ENCODE data around the gene TUBB6.

Gene TUBB6

DNA sequence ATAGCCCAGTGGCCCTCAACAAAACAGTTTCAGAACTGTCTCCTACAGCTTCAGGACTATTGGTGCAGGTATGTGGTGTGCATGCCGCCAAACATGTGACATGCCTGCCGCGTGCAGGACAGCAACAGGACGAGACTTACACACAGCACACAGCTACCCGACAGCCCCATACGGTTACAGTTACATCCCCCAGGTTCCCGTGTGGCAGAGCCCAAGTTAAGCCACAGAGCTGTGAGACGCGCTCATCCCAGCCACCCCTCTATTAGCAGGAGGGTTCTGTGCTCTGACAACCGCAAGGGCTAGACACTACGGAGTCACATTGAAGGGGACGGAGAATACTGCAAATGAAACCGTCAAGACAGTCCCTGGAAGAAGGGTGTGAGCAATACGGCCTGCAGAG, 16.4 kb upstream of the TUBB6 start:
- DNase-seq, result no peak

DNA sequence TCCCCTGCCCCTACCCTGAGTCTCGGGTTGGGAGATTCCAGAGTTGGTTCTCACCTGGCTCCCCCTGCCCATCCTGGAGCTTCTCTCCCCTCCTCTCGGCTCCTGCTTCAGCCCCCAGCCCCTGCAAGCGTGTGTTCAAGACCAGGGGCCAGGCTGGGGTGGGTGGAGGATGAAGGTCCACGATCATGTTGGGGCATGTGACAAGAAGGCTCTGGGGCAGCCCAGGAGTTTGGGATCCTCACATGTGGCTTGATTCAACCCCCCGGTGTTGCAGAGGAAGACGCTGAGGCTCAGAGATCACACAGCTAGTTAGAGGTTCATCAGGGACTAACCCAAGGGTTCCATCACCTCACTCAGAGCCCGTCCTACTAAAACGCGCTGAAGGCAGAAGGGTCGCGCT, 14.2 kb upstream of the TUBB6 start:
- DNase-seq, result no peak

DNA sequence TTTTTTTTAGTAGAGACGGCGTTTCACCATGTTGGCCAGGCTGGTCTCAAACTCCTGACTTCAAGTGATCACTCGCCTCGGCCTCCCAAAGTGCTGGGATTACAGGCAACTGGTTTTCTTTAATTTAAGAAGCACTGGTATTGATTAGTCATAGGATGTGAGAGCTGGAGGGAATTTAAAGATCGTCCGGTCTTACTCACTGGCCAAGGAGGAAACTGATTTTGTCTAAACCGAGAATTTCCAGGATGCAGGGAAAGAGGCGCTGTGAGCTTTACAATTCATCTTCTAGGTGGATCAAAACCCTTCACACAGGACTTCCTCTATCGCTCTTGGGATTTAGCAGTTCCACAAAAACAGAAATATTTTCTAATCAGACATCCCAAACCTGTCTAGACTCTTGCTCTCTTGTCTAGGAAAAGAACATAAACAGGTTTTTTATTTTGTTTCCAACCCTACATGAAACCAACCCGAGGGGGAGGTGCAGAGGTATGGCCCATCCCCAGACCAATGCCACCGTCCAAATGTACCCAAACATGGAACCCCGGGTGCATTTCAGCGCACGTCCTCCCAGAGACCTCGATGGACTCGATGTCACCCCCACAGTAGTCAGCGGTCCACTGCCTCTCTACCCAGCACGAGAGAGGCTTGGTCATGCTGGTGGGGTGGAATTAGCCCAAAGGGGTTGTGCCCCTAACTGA, 12.5 kb upstream of the TUBB6 start:
- DNase-seq, result no peak

DNA sequence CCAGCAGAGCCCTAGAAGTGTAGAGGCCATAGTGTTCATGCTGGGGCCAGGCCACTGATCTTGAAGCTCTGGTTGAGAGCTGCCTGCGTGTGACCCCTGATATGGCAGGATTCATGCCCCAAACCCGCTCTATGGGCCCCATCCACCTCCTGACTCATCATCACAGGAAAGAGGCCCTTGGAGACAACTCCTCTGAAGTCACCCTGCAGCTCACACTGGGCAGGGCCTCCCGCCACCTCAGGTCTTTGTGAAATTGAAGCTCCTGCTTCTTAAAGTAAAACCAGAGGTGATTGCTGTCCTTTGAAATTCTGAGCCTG, 12.0 kb upstream of the TUBB6 start:
- DNase-seq, result no peak

DNA sequence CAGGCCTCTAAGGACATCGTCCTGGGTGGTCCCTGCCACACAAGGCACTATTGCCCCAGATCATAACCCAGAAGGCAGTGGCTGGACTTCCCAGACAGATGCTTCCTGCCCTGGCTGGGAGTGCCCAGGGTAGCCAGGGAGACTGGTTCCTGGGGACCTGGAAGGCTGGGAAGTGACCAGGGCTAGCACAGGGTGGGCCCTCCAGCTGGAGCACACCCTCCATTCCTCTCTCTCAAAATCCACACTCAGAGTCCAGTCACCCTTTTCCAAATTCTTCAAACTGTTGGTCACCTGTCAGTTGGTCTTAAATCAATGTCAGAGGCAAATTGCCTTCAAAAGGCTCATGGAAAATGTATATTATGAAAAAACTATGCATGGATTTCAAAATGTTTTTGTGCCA, 11.6 kb upstream of the TUBB6 start:
- DNase-seq, result no peak

DNA sequence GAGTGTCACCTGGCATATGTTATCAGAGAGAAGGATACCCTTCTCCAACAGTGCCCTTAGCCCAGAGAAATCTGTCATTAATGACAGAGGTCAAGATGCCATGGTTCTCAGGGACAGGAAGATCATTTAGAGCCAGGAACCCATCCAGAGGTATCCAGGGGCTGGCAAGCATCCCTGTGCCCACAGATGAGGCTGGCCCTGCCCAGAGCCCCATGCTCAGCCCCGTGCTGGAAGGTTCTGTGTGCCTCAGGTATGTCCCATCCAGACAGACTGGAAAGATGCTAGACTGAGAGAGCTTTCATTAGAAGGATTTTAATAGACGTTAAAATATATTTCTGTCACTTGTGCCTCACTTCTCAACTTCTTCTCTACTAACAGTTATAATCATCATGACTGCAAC, 8.2 kb upstream of the TUBB6 start:
- DNase-seq, result no peak

DNA sequence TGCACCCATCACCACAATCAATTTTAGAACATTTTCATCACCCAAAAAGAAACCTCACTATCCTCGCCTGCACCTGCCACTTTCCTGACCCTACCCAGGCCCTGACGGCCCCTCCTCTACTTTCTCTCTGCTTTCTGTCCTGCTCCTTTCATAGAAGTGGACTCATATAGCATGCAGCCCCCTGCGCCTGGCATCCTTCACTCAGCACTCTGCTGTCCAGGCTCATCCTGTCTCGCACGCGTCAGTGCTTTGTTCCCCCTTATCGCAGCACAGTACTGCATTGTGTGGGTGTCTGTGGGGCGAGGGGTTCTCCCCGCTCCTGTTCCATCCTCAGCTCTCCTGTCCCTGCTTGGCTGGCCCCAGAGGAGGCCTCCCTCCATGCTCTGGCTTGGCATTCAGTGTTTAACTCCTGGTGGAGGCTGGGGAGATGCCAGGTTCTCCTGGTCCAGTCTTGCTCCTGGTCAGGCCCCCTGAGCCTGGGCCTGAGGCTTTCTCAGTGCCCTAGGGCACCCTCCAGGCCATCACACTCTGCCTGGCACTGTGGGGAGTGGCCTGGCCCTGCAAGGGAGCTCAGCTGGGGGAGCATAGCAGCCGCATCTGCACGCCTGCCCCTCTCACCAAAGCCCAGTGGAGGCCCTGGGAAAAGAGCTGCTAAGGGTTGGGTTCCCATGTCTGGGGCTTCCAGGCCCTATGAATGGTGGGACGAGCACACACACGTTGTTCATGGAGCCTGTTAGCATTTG, 6.6 kb upstream of the TUBB6 start:
- no peak for DNase-seq

DNA sequence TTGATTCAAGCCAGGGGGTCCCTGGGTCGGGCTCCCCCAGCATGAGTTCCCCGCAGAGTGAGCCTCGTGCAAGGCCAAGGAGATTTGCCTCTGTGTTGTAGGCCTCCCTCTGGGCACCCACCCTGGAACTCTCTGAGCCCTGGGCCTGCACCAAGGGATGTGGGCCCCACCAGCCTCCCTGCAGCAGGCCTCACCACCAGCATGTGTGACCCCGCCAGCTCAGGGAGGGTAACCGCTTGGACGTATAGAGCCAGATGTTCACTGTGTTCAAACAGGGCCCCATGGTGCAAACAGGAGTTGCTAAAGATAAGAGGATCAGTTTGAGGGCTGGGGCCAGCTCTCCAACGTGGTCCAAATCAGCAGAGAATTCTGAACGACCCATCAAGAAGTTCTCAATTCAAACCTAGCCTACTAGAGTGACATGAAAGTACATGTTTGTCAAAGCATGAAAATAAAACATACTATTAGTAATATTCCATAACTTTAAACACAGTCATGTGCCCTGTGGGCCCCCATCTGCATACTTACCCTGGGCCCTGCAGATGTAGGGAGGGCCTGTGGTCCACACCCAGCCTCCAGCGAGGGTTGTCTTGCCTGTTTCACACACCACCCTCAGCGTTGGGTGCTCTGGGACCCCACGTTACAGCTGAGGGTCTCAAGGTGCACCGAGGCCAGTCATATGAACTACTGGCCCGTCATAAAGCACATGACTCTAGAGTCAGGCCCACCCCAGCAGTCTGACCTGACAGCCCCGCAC, 5.5 kb upstream of the TUBB6 start:
- no peak for DNase-seq

DNA sequence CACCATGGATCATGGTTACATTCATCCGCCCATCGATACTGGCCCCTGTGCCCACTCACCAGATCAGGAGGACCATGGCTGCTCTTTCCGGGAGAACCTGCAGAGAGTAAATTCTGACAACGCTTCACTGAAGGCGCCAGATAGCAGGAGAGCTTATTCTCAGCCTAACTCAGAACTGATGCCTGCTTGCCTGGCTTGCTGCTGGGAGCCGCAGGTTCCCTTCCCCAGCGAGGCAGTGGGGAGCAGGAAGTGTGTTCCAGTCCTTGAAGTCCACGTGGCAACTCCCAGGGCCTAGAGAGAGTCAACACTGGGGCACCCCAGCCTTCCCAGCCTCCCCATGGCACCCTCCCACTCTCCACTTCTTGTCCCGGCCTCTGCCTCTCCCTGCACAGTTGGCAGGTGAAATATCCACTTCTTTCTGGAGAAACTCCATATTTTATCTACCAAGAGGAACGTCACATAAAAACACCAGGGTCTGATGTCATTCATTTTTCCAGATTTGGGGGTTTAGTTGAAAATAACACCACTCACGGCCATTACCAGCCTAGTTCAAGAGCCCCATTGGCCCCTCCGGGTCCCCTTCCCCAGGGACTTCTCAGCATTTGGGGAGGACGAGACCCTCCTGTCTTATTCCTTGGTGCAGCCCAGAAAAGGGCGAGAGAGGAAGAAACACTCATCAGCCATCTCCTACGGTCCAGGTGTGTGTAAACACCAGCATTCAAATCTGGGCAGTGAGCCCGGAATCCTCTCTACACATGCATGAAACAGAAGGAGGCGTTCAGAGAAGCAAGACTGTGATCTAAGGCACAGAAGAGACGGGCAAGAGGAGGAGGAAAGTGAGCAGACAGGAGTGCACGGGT, 3.5 kb upstream of the TUBB6 start:
- DNase-seq, result no peak

DNA sequence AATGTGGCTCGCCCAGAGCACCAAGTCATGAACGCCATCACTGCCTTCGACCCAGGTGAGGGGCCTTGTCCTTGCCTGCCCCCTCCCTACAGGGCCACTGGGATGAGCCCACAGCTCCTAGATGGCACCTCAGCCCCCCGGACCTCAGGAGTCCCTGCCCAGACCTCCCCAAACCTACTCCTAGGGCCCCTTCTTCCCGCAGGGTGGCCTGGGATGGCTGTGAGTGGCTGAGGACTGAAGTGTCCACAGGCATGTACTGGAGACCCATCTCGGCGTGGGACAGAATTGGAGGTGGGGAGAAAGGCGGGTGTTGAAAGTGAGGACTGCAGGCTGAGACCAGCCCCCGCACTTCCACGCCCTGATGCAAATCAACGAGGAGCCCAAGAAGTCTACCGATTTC, 2.8 kb upstream of the TUBB6 start:
- no peak for DNase-seq

DNA sequence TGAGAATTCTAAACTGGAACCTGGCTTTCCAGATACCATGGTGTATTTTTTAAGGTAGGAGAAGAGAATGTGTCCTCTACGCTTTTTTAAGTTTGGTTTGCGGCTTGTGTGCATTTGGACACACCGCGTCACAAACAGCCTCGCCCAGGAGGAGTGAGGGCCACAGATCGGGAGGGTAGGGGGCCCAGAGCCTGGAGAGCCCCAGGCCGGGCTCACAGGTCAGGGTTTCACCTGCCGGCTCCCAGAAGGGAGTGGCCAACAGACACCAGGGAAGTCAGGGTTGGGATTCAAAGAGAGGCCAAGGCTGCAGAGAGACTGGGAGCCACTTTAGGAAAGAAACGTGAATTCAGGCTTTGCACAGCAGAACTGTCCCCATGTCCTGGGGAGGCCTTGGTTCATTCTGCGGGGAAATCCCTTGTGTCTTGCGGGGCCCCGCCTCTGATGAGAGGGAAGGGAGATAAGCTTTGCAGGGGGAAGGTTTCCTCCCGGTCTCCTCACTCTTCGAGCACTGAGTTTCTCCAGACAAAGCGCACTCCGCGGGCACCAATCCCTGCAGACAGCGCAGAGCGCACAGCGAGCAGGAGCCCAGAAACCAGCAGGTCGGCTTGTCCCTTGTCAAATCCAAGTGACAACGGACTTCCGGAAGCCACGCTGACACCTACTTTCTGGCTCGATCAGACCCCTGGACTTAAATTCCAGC, 2.0 kb upstream of the TUBB6 start:
- no peak for DNase-seq

DNA sequence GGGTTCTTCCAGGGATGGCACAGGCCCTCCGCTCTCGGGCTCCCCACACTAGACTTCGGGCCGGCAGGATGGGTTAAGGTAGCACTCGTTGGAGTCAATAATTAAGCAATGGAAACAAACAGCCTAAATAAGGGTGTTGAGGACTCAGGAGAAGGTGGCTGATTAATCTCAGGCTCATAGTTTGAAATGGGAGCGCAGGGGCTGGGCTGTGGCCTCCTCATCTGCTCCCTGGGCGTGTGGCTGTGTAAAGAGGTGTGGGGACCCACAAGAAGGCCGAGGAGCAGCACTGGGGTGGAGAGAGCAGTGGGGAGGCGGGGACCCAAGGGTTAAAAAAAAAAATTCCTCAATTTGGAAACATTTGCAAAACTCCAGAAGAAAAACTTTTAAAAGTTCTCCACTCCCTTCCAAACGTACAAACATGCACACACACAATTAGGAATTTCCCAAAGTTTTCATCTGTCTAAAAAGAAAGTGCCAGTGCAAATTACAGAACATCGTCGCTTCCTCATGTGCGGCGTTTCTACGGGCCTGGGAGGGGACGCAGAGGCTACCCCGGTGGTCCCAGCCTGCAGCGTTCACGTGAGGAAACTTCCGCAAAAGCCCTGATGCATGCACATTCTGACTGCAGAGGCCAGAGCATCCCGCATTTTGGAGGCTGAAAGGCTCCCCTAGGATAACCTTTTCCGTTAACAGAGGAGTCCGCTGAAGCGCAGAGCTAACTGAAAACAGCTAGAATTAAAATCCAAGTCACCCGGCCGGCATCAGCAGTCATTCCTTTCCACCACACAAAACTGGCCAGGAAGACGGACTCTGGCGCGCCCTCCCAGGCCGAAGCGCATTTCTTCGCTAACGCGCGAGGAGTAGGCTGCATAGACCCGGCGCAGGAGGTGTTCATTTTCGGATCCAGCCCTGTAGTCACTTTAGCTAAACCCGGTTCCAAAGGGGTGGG, 1.0 kb upstream of the TUBB6 start:
- DNase-seq, result peak; percentile 41 to 59

DNA sequence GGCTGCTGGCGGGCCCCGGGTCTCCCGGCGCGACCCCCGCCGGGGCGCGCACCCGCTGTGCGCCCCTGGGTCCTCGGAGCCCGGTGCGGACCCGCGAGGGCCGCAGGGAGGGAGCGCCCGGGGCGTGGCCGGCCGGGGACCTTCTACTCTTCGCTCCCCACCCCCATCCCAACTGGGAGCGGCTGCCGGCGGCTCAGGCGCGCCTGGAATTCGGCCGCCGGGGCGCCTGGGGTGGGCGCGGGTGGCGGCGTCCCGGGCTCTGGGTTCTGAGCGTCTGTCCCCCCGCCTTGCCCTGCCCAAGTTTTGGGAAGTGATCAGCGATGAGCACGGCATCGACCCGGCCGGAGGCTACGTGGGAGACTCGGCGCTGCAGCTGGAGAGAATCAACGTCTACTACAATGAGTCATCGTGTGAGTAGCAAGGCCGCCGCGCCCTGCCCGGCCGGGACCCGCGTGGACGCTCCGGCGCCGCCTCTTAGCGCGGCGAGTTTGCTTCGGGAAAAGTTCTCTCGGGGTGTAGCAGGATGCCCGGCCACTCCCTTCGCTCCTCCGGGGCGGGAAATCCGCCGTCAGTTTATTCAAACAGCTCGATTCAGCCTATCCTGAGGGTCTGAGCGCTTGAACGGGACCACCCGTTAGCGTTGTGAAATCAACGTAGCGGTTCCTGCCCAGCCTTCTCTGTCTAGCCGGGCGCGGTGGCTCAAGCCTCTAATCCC, 502 bp downstream of the TUBB6 start:
- DNase-seq, result peak; percentile 74 to 77

DNA sequence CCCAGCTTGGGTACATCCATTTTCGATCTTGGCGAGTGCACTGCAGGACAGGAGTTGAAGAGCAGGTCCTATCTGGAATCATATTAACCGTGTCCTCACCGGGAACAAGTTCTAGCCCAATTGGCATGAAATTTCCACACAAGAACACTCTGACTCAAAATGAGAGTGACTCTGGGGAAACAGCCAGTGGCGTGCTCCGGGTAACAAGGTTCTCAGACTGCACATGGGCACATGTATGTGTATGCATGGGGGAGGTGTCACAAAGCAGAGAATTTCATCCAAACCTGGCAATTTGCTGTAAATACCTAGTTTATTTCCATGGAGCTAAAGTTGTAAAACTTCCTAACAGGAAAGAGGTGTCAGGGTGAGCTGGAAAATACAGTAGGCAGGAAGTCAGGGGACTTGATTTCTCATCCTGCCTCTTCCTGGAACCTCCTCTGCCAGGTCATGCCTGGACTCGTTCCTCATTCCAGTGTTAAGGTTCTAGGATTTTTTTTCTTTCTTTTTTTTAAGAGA, 1.7 kb downstream of the TUBB6 start:
- DNase-seq, result no peak

DNA sequence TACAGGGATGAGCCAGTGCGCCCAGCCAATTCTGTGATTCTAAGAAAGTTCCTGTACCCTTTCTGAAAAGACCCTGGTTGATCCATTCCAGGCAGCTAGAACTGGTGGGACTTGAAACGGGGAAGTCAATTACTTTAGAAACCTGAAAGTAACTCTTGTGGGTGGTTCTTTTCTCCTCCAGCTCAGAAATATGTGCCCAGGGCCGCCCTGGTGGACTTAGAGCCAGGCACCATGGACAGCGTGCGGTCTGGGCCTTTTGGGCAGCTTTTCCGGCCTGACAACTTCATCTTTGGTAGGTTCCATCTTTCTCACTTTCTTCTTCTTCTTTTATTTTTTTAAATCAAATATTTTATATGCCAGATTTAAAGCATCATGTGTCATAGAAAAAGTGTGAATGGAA, 2.7 kb downstream of the TUBB6 start:
- no peak for DNase-seq

DNA sequence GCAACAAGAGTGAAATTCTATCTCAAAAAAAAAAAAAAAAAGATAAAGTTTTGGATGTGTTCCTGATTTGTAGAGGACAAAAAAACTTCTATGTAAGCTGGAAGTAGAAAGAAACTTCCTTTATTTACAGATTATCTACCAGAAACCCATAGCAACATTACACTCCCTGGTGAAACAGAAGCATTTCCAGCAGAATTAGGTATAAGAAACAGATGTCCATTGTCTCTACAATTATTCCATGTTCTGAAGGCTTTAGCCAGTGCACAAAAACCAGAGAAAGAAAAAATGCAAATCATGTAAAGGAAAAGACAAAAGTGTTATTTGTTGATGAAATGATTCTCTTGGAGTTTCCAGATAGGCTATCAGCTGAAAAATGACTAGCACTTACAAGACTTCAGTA, 4.9 kb downstream of the TUBB6 start:
- no peak for DNase-seq

DNA sequence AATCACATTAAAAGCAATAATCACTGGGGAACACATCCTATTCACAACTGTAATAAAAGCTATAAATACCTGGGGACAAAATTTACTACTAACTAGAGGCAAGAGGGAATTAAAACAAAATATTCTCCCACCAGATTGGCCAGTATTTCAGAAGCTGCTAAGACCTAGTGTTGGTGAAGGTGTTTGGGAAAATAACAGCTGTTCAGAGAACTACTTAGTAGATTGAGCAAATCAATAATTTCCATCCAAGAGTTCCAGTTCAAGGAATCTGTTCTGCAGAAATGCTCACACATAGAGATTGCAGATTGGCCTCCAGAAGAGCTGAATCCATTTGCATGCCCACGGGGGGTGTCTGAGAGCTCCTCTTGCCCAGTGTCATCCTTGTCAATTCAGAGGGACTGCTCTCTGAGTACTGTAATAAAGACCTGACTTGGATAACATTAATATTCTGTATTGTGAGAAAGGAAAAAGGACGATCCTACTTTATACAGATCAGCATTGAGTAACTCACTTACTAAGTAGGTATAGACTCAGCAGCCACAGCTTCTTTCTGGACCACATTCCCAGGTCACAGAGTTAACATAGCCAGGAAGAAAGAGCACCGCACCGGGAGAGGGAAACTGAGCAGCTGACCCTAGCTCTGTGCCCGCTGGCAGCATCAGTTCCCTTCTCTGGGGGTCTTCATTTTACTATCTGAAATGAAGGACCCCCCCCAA, 5.6 kb downstream of the TUBB6 start:
- no peak for DNase-seq

DNA sequence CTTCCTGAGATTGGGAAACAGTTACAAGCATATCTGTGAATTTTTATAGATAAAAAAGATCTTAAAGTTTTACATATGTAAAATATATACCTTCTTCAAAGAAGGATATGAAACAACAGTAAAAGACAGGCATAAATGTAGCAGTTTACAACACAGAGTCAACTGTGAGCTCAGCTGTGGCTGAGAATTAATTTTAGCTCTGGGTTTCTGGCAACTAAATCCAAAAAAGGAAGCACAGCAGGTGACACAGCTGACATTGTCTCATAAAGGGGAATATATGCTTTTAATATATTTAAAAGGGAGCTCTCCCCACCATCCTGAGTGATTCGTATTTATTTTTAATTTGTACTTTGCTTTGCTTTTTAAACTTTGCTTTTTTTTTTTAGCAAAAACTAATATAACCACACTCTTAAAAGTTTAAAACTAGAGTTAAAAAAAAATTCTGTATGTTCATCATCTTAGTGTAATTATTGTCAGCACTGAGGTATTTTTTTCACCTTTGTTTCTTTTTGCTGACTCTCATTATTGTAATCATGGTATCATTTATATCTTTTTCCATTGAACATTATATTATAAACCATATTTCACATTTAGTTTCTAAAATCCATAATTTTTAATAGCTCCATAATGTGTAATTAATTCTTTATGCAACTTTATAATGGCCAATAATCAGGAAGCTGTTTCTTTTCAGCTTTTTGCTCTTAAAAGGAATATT, 6.7 kb downstream of the TUBB6 start:
- DNase-seq, result no peak

DNA sequence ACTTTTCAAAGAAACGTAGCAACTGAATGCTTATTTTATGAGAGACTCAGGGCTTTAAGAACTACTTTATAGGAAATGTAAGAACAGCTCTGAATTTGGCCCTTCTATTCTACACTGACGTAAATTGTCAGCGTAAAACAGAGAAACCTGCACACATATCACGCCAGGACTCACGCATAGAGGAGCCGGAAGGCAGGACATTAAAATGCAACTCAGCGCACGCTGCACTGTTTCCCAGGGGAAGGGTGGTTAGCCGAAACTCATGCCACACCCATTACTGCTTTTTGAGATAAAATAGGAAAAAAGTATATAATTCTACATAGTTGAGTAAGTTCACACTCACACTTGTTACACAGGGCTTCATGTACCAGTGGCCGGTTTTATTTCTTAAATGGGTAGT, 7.4 kb downstream of the TUBB6 start:
- no peak for DNase-seq

Data from bone marrow (tissue), 2 donors.